HFFc6 (cell line): Measurements from ENCODE around the gene MCM5. TPM values are rescaled to one million over a fixed set of nuclear protein-coding genes. Genes with fewer than 3 reads are reported as not detected.

Experiments
- DNase-seq: peaks from one replicate; pipeline ENCODE4 v3.0.0-alpha.2; 2018
- H3K27ac Mint-ChIP-seq: 2 replicates; pipeline ENCODE4 v1.8.0; 2020; ENCODE audit warnings: mild to moderate bottlenecking, mixed read lengths
- H3K27me3 Mint-ChIP-seq: 2 replicates; pipeline ENCODE4 v1.8.0; 2021; ENCODE audit warnings: mild to moderate bottlenecking, moderate library complexity, mixed read lengths; ENCODE audit not compliant: insufficient read depth
- H3K36me3 Mint-ChIP-seq: 2 replicates; pipeline ENCODE4 v1.8.0; 2021; ENCODE audit warnings: low read depth, mixed read lengths
- H3K4me1 Mint-ChIP-seq: 2 replicates; pipeline ENCODE4 v1.8.0; 2020; ENCODE audit warnings: low read depth, mixed read lengths
- H3K4me3 Mint-ChIP-seq: 2 replicates; pipeline ENCODE4 v1.8.0; 2020; ENCODE audit warnings: mild to moderate bottlenecking, moderate library complexity, mixed read lengths
- H3K9me3 Mint-ChIP-seq: 2 replicates; pipeline ENCODE4 v1.8.0; 2020; ENCODE audit warnings: mild to moderate bottlenecking, mixed read lengths
- CTCF ChIP-seq: fragments of 200-600 bp; sonication (generic); IDR thresholded peaks from 2 replicates; pipeline ENCODE4 v1.5.0; 2021; ENCODE audit warnings: antibody characterized with exemption, mild to moderate bottlenecking
- total RNA-seq, 6 experiments: library from RNA; stranded (reverse); fragmentation: NEBNext Ultra II Directional; extraction: Animal tissue kit (Norgen Biotek cat#: 25700); gene quantifications; 2 replicates in 1 of 6; 3 replicates in 5 of 6; pipeline ENCODE4 v1.2.3, GENCODE V29; 2021

The MCM5 gene
- total RNA-seq, 6 experiments from 2014 or later: 41.1 to 96.3 (median 79.9) TPM

GRCh38 chr22:35367331-35367886 lies 32.5 kb upstream of the MCM5 start:
- Mint-ChIP-seq H3K4me1 (peaks cover 46% of the 10 kb centered on the region), H3K27me3 (peaks cover 5% of the 10 kb centered on the region; the same call in 1 of the 2 replicates), H3K36me3 (no peaks in the 10 kb centered on the region), H3K27ac (no peak overlapping the region), H3K9me3 (no peaks in the 10 kb centered on the region), H3K4me3 (no peak overlapping the region)
- no peak for TF ChIP-seq CTCF
- no peak for DNase-seq

- Mint-ChIP-seq H3K27ac (no peak overlapping the region), H3K4me1 (peaks cover 46% of the 10 kb centered on the region), H3K9me3 (no peaks in the 10 kb centered on the region), H3K36me3 (no peaks in the 10 kb centered on the region), H3K4me3 (no peak overlapping the region), H3K27me3 (0 out of 2 replicates have a peak, but pooled peaks cover 4% of the 10 kb centered on the region)
- DNase-seq: no peak
- no peak for TF ChIP-seq CTCF
These were observed 31.6 kb upstream of the MCM5 start for GRCh38 chr22:35368386-35368785.

GRCh38 chr22:35369996-35370395 lies 29.9 kb upstream of the MCM5 start:
- no peaks in the 10 kb centered on the region for H3K36me3 Mint-ChIP-seq
- peaks cover 52% of the 10 kb centered on the region for H3K4me1 Mint-ChIP-seq
- no peaks in the 10 kb centered on the region for H3K9me3 Mint-ChIP-seq
- peak overlapping the region; percentile 91 for H3K27ac Mint-ChIP-seq
- H3K27me3 Mint-ChIP-seq: 0 out of 2 replicates have a peak, but pooled peaks cover 4% of the 10 kb centered on the region
- no peak for DNase-seq
- no peak overlapping the region for H3K4me3 Mint-ChIP-seq
- no peak for TF ChIP-seq CTCF

- peak overlapping the region; percentile 56 for H3K27ac Mint-ChIP-seq
- 0 out of 2 replicates have a peak, but pooled peaks cover 4% of the 10 kb centered on the region for H3K27me3 Mint-ChIP-seq
- DNase-seq: no peak
- no peak for TF ChIP-seq CTCF
- H3K4me1 Mint-ChIP-seq: peaks cover 68% of the 10 kb centered on the region
- H3K9me3 Mint-ChIP-seq: no peaks in the 10 kb centered on the region
- no peak overlapping the region for H3K4me3 Mint-ChIP-seq
- H3K36me3 Mint-ChIP-seq: no peaks in the 10 kb centered on the region
These were observed 26.2 kb upstream of the MCM5 start for GRCh38 chr22:35373781-35374180.

- H3K9me3 Mint-ChIP-seq: no peaks in the 10 kb centered on the region
- H3K4me1 Mint-ChIP-seq: peaks cover 71% of the 10 kb centered on the region
- peak overlapping the region; percentile 72 for H3K27ac Mint-ChIP-seq
These were observed 24.9 kb upstream of the MCM5 start for GRCh38 chr22:35375031-35375430.

More at GRCh38 chr22:35375031-35375430, 24.9 kb upstream of the MCM5 start:
- no peak for TF ChIP-seq CTCF
- H3K36me3 Mint-ChIP-seq: no peaks in the 10 kb centered on the region
- no peak for DNase-seq
- 0 out of 2 replicates have a peak, but pooled peaks cover 4% of the 10 kb centered on the region for H3K27me3 Mint-ChIP-seq
- no peak overlapping the region for H3K4me3 Mint-ChIP-seq
